ENCODE results near the gene PPIF. TPM values are rescaled to one million over a fixed set of nuclear protein-coding genes. Genes with fewer than 3 reads are reported as not detected.
A peak's percentile ranks its signal among the peaks of the same experiment; 100 is the strongest.

The PPIF gene
- total RNA-seq, 1 experiment from 2014 or later: 19.1 TPM

- DNase-seq (ENCODE audit: low read depth): no peak
Observed at GRCh38 chr10:79313911-79314439, 33.3 kb upstream of the PPIF start.

GRCh38 chr10:79314761-79315601, 32.3 kb upstream of the PPIF start:
- peak; percentile 46 for DNase-seq (ENCODE audit: low read depth)

GRCh38 chr10:79315602-79315920, 31.7 kb upstream of the PPIF start:
- no peak for DNase-seq (ENCODE audit: low read depth)

GRCh38 chr10:79316671-79317431, 30.4 kb upstream of the PPIF start:
- peak; percentile 38 for DNase-seq (ENCODE audit: low read depth)

GRCh38 chr10:79318369-79318768, 28.9 kb upstream of the PPIF start:
- no peak for DNase-seq (ENCODE audit: low read depth)

- no peak for DNase-seq (ENCODE audit: low read depth)
Observed at GRCh38 chr10:79319115-79319771, 28.0 kb upstream of the PPIF start.

GRCh38 chr10:79320316-79320715, 27.0 kb upstream of the PPIF start:
- DNase-seq (ENCODE audit: low read depth): no peak

GRCh38 chr10:79320820-79321493, 26.3 kb upstream of the PPIF start:
- DNase-seq (ENCODE audit: low read depth): peak; percentile 97

GRCh38 chr10:79321494-79321882, 25.8 kb upstream of the PPIF start:
- DNase-seq (ENCODE audit: low read depth): no peak

GRCh38 chr10:79321951-79322350, 25.3 kb upstream of the PPIF start:
- no peak for DNase-seq (ENCODE audit: low read depth)

- DNase-seq (ENCODE audit: low read depth): peak; percentile 95
Observed at GRCh38 chr10:79322616-79323543, 24.4 kb upstream of the PPIF start.

- DNase-seq (ENCODE audit: low read depth): no peak
Observed at GRCh38 chr10:79323602-79324001, 23.7 kb upstream of the PPIF start.

GRCh38 chr10:79324032-79324695, 23.1 kb upstream of the PPIF start:
- no peak for DNase-seq (ENCODE audit: low read depth)

GRCh38 chr10:79326361-79327089, 20.7 kb upstream of the PPIF start:
- DNase-seq (ENCODE audit: low read depth): no peak

- DNase-seq (ENCODE audit: low read depth): no peak
Observed at GRCh38 chr10:79327090-79327457, 20.2 kb upstream of the PPIF start.

GRCh38 chr10:79328147-79328701, 19.0 kb upstream of the PPIF start:
- DNase-seq (ENCODE audit: low read depth): no peak

GRCh38 chr10:79328737-79329504, 18.3 kb upstream of the PPIF start:
- no peak for DNase-seq (ENCODE audit: low read depth)

- DNase-seq (ENCODE audit: low read depth): no peak
Observed at GRCh38 chr10:79329529-79329928, 17.7 kb upstream of the PPIF start.

All from RPMI7951 (cell line).